CD1c-positive myeloid dendritic cell (primary cell): ENCODE results near the gene NRTN.

Source experiments
- DNase-seq: peaks from one replicate; pipeline ENCODE4 v3.0.0-alpha.2; 2016; ENCODE audit errors: extremely low spot score

The NRTN gene

GRCh38 chr19:5867201-5868136 is 62.6 kb downstream of the NRTN start:
- no peak for DNase-seq

GRCh38 chr19:5870986-5871394 is 66.1 kb downstream of the NRTN start:
- DNase-seq, result no peak

GRCh38 chr19:5873617-5874199 is 68.8 kb downstream of the NRTN start:
- DNase-seq, result no peak

- DNase-seq, result peak; percentile 39
Measured at GRCh38 chr19:5874496-5874895, 69.6 kb downstream of the NRTN start.

GRCh38 chr19:5877427-5877826 is 72.6 kb downstream of the NRTN start:
- DNase-seq, result no peak

GRCh38 chr19:5877882-5878281 is 73.0 kb downstream of the NRTN start:
- DNase-seq, result no peak
